Measurements from ENCODE around the gene CRISP1. TPM values are rescaled to one million over a fixed set of nuclear protein-coding genes. Genes with fewer than 3 reads are reported as not detected.

The CRISP1 gene
- total RNA-seq, 4 donors from 2014 or later, result not detected

- no peak within 1 kb of the TSS for H3K4me3 ChIP-seq (ENCODE audit: low read depth, poor library complexity, severe bottlenecking)
Measured at GRCh38 chr6:49787176-49787575, 79.2 kb downstream of the CRISP1 start, which contains the start of gene PGK2. TSS of gene PGK2 (minus strand) at chr6:49787285. CDS start at chr6:49787187, 98 bp downstream.

GRCh38 chr6:49784272-49784671, 82.1 kb downstream of the CRISP1 start:
- TF ChIP-seq CTCF (IDR thresholded peaks at IDR 0.05) (no peak), POLR2A (IDR thresholded peaks at IDR 0.05) (no peak)
- intact Hi-C loops (cut with DNase I; ENCODE audit: low total_unique reads), result no loop called here
- H3K4me3 ChIP-seq (ENCODE audit: low read depth, poor library complexity, severe bottlenecking), result no peak overlapping the region
- DNase-seq (ENCODE audit: low spot score in 2 of 2), result no peak

More at GRCh38 chr6:49787176-49787575, 79.2 kb downstream of the CRISP1 start, which contains the start of gene PGK2:
- WGBS, 2 donors, result 83 to 92% methylated on average over 8 of the region's 8 CpGs
- no peak for TF ChIP-seq CTCF (IDR thresholded peaks at IDR 0.05)
- TF ChIP-seq POLR2A (IDR thresholded peaks at IDR 0.05), result no peak
- DNase-seq (ENCODE audit: low spot score in 2 of 2), result no peak
- intact Hi-C loops (cut with DNase I; ENCODE audit: low total_unique reads), result no loop called here

Other genes with a start within 250 kb of the CRISP1 start
- not detected for gene RHAG, start 229.7 kb downstream of the CRISP1 start, total RNA-seq
- under 1 TPM in 2 of 4 donors, not detected in 2; 0.81 to 0.91 TPM for gene CRISP2, start 153.0 kb downstream of the CRISP1 start, total RNA-seq
- 10 to 100 TPM in 1 of 4 donors, 1 to 10 TPM in 3; 4.1 to 17.0 (median 5.9) TPM for gene CRISP3, start 122.1 kb downstream of the CRISP1 start, total RNA-seq
- not detected for gene PGK2, start 79.2 kb downstream of the CRISP1 start, total RNA-seq
- not detected for gene DEFB114, start 97.6 kb upstream of the CRISP1 start, total RNA-seq
- gene DEFB113, start 103.1 kb upstream of the CRISP1 start, total RNA-seq, result not detected
- not detected for gene DEFB110, start 155.5 kb upstream of the CRISP1 start, total RNA-seq
- gene DEFB112, start 183.4 kb upstream of the CRISP1 start, total RNA-seq, result not detected

Data from lower leg skin (tissue), 4 donors.